Psoas muscle (tissue), 8 donors: ENCODE measurements around the gene PNPLA3. TPM values are rescaled to one million over a fixed set of nuclear protein-coding genes. Genes with fewer than 3 reads are reported as not detected.

Experiments used
- ATAC-seq, 4 donors: fragments of 200-7000 bp; cut with Tn5 transposase; one replicate each; pipeline ENCODE4 v1.9.1; 2020; ENCODE audit warnings: moderate library complexity in 3 of 4, mild to moderate bottlenecking in 2 of 4
- DNase-seq, 2 donors: peaks; one replicate each; pipeline ENCODE4 v3.0.0-alpha.2; 2020
- H3K27ac ChIP-seq: fragments of 200-600 bp; one replicate; pipeline ENCODE4 v1.8.0; 2022
- H3K27me3 ChIP-seq, 3 donors: fragments of 200-600 bp in 1 of 3; one replicate each; pipeline versions ENCODE4 v1.6.1 to v1.8.0; 2013 to 2022; ENCODE audit warnings: low read length in 2 of 3, mild to moderate bottlenecking in 2 of 3, moderate library complexity in 1 of 3; ENCODE audit not compliant: insufficient read depth in 3 of 3
- H3K36me3 ChIP-seq, 2 donors: fragments of 200-600 bp in 1 of 2; one replicate each; pipeline versions ENCODE4 v1.6.1 to v1.8.0; 2013 to 2022; ENCODE audit warnings: low read depth in 1 of 2, mild to moderate bottlenecking in 1 of 2, moderate library complexity in 1 of 2; ENCODE audit not compliant: insufficient read depth in 1 of 2
- H3K4me1 ChIP-seq: fragments of 200-600 bp; one replicate; pipeline ENCODE4 v1.8.0; 2022
- H3K4me3 ChIP-seq: fragments of 200-600 bp; one replicate; pipeline ENCODE4 v1.8.0; 2022; ENCODE audit warnings: mild to moderate bottlenecking
- H3K9me3 ChIP-seq: fragments of 200-600 bp; one replicate; pipeline ENCODE4 v1.8.0; 2022
- CTCF ChIP-seq: fragments of 200-600 bp; IDR thresholded peaks from one replicate; pipeline ENCODE4 v1.8.0; 2022; ENCODE audit warnings: antibody characterized with exemption
- WGBS, 3 donors: extraction: QIAGEN DNeasy Blood & Tissue Kit; methylation state at CpG; one replicate each; pipeline versions ENCODE4 v1.1.6 to v1.1.7; 2013; 5-methylcytosine and 5-hydroxymethylcytosine counted together
- intact Hi-C, 2 donors: fragments of 100-400 bp; cut with DNase I; formaldehyde crosslinking; loops; one replicate each; pipeline versions ENCODE4 v1.11.0 to v1.14.2; 2022
- polyA plus RNA-seq, 3 donors: library from polyadenylated mRNA; stranded (reverse); fragments of 200-250 nt; gene quantifications; one replicate each; pipeline ENCODE4 v1.2.3, GENCODE V29; 2013
- total RNA-seq, 4 donors: library from RNA; stranded (reverse); fragmentation: NEBNext Ultra II Directional in 2 of 4; extraction: Animal tissue kit (Norgen Biotek cat#: 25700) in 2 of 4; gene quantifications; one replicate each; pipeline versions ENCODE4 v1.2.1 to v1.2.4, GENCODE V29; 2021 to 2023
- donor health status: healthy with polysubstance abuse.
- donor health status: DM: no; HTN: no; CAD: no; lungs with moderate emphysema.
- donor health status: Bipolar disorder and iron deficiency.
- donor health status: healthy.
- donor health status: DM: yes; HTN: yes; CAD: no.
- donor health status: DM: no; HTN: no; CAD: no.
- donor health status: DM: no; HTN: no; CAD: no.
- donor health status: DM: yes; HTN: yes; CAD: no.

PNPLA3 gene
- total and polyA plus RNA-seq, 7 donors: 0.29 to 3.3 (median 0.61) TPM; not detected in 1

- 90 to 94% (median 90%) methylated on average over 4 of the region's 4 CpGs for whole genome bisulfite sequencing, 3 donors
- TF ChIP-seq CTCF: no peak
- intact Hi-C loops: no loop called here
- ATAC-seq (no peak), DNase-seq (no peak)
- peaks cover 15 to 100% of the 10 kb centered on the region in 2 donors for H3K36me3 ChIP-seq
- H3K27me3 ChIP-seq: no peaks in the 10 kb centered on the region
- H3K27ac ChIP-seq: no peak overlapping the region
- H3K4me1 ChIP-seq: no peaks in the 10 kb centered on the region
- H3K9me3 ChIP-seq: no peaks in the 10 kb centered on the region
- no peak overlapping the region for H3K4me3 ChIP-seq
Observed at GRCh38 chr22:43978558-43978957, 55.0 kb downstream of the PNPLA3 start.

- H3K36me3 ChIP-seq: peaks cover 15 to 100% of the 10 kb centered on the region in 2 donors
- H3K9me3 ChIP-seq: no peaks in the 10 kb centered on the region
- ATAC-seq (no peak), DNase-seq (no peak)
- H3K27me3 ChIP-seq: no peaks in the 10 kb centered on the region
- WGBS, 3 donors: 92 to 98% (median 97%) methylated on average over 7 of the region's 7 CpGs
- no peak overlapping the region for H3K27ac ChIP-seq
- no peaks in the 10 kb centered on the region for H3K4me1 ChIP-seq
- intact Hi-C loops: no loop called here
- H3K4me3 ChIP-seq: no peak overlapping the region
- no peak for TF ChIP-seq CTCF
Observed at GRCh38 chr22:43980579-43980978, 57.0 kb downstream of the PNPLA3 start.

GRCh38 chr22:43980996-43981395 lies 57.4 kb downstream of the PNPLA3 start:
- DNase-seq (no peak), ATAC-seq (no peak)
- intact Hi-C loops: no loop called here
- Histone ChIP-seq H3K27me3 (no peaks in the 10 kb centered on the region), H3K4me1 (no peaks in the 10 kb centered on the region), H3K36me3 (peaks cover 15 to 100% of the 10 kb centered on the region in 2 donors), H3K9me3 (no peaks in the 10 kb centered on the region), H3K27ac (no peak overlapping the region), H3K4me3 (no peak overlapping the region)
- no peak for TF ChIP-seq CTCF
- 93 to 95% (median 94%) methylated on average over 17 of the region's 17 CpGs for WGBS, 3 donors

- WGBS, 3 donors: 92 to 96% (median 95%) methylated on average over 16 of the region's 16 CpGs
- Histone ChIP-seq H3K36me3 (peaks cover 5 to 99% of the 10 kb centered on the region in 2 donors), H3K27ac (no peak overlapping the region), H3K4me1 (peaks cover 12% of the 10 kb centered on the region), H3K9me3 (no peaks in the 10 kb centered on the region), H3K4me3 (no peak overlapping the region), H3K27me3 (no peaks in the 10 kb centered on the region)
- ATAC-seq: no peak
- intact Hi-C loops: no loop called here
- no peak for DNase-seq
- no peak for TF ChIP-seq CTCF
Observed at GRCh38 chr22:43983808-43984207, 60.2 kb downstream of the PNPLA3 start.

- Histone ChIP-seq H3K36me3 (peaks cover 0 to 99% of the 10 kb centered on the region in 2 donors), H3K4me3 (no peak overlapping the region), H3K27me3 (no peaks in the 10 kb centered on the region), H3K9me3 (no peaks in the 10 kb centered on the region), H3K27ac (peak overlapping the region; percentile 33), H3K4me1 (peaks cover 14% of the 10 kb centered on the region)
- WGBS, 3 donors: 68 to 89% (median 79%) methylated on average over 12 of the region's 12 CpGs
- DNase-seq (peak; percentile 49 to 80), ATAC-seq (peak; percentile 74 to 94 (median 90))
- intact Hi-C loops: no loop called here
- TF ChIP-seq CTCF: no peak
Observed at GRCh38 chr22:43985532-43985931, 61.9 kb downstream of the PNPLA3 start.
